ENCODE results near the gene MYO1D.
"Not testable (repeated sequence)": the region's sequence is repeated elsewhere in the genome, so short reads cannot be mapped to it uniquely, and the experiment has no call there.

MYO1D gene

GRCh38 chr17:32470405-32471167 is 406.3 kb downstream of the MYO1D start:
- no peak overlapping the region for H3K27ac ChIP-seq
- H3K4me3 ChIP-seq, result no peak overlapping the region

GRCh38 chr17:32467949-32468348 is 409.0 kb downstream of the MYO1D start:
- H3K27ac ChIP-seq, result no peak overlapping the region
- no peak overlapping the region for H3K4me3 ChIP-seq

- Histone ChIP-seq H3K4me3 (no peak overlapping the region), H3K27ac (no peak overlapping the region)
Observed at GRCh38 chr17:32464374-32464773, 412.6 kb downstream of the MYO1D start.

DNA sequence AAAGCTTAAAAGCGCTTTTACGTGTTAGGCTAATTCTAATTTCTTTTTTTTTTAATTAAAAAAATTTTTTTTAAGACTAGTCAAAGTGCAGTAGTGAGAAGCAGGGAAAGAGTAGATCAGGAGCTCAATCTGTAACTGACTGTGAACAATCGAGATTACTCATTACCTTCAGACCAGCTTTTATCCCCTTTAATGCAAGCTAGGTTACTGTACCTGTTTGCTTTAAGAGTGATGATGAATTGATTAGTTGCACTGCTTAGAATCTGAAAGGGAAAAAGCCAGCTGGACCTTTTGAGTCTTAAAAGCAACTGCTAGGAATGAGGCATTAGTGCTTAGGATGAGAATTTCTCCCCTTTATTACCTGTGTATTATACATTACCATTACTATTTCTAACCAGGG is 413.6 kb downstream of the MYO1D start:
- H3K4me3 ChIP-seq, result no peak overlapping the region
- no peak overlapping the region for H3K27ac ChIP-seq

GRCh38 chr17:32461853-32462617 is 414.9 kb downstream of the MYO1D start:
- H3K4me3 ChIP-seq, result no peak overlapping the region
- H3K27ac ChIP-seq, result no peak overlapping the region

GRCh38 chr17:32461498-32461852 is 415.4 kb downstream of the MYO1D start:
- Histone ChIP-seq H3K27ac (no peak overlapping the region), H3K4me3 (no peak overlapping the region)

DNA sequence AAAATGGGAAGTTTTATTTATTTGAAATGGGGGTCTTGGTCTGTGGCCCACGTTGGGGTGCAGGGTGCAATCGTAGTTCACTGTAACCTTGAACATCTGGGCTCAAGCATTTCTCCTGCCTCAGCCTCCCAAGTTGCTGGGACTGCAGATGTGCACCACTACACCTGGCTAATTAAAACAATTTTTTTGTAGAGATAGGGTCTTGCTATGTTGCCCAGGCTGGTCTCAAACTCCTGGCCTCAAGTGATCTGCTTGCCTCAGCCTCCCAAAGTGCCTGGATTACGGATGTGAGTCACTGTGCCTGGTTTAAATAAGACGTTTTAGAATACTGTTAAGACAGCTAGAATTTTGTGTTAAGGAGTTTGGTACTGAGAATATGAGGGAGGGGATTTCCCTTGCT is 416.9 kb downstream of the MYO1D start:
- Histone ChIP-seq H3K27ac (no peak overlapping the region), H3K4me3 (no peak overlapping the region)

DNA sequence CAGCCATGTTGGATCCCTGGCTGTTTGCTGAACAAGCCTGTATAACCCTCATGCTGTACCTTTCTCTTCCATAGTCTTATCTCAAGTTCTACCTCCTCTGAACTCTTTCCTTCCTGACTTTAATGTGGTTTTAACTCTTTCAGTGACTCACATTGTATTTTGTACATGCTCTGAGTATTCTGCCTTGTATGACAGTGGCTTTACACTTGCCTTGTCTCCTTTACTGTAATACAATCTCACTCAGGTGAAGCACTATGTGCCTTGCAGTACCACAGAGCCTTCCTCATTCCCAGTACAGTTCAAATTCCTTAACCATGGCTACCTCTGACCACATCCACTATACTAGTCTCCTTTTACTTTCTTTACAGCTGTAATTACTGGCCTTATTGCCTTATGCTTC is 418.6 kb downstream of the MYO1D start:
- Histone ChIP-seq H3K4me3 (no peak overlapping the region), H3K27ac (no peak overlapping the region)

DNA sequence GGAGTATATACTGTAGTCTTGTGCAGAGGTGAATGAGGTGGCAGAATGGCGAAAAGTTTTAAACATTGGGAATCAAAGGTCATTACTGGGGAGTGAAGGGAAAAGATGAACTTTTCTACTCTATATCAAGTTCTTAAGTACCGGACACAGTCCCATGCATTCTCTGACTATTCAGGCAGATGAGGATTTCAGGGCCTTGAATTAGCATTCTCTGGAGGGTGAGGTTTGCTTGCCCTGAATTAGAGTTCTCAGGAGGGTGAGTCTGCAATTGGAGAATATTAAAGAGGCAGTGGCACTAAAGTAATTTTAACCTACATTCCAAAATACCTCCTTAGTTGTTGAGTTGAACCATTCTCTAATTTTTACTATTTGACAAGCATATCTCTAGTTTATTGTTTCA is 423.6 kb downstream of the MYO1D start:
- no peak overlapping the region for H3K27ac ChIP-seq
- no peak overlapping the region for H3K4me3 ChIP-seq

- Histone ChIP-seq H3K27ac (no peak overlapping the region), H3K4me3 (no peak overlapping the region)
Observed at GRCh38 chr17:32452281-32452680, 424.6 kb downstream of the MYO1D start.

GRCh38 chr17:32451879-32452278 is 425.0 kb downstream of the MYO1D start:
- Histone ChIP-seq H3K4me3 (no peak overlapping the region), H3K27ac (no peak overlapping the region)

GRCh38 chr17:32450379-32450778 is 426.5 kb downstream of the MYO1D start:
- not testable (repeated sequence) for H3K27ac ChIP-seq, H3K4me3 ChIP-seq

GRCh38 chr17:32449963-32450362 is 427.0 kb downstream of the MYO1D start:
- Histone ChIP-seq H3K27ac (no peak overlapping the region), H3K4me3 (no peak overlapping the region)

GRCh38 chr17:32446949-32447348 is 430.0 kb downstream of the MYO1D start:
- Histone ChIP-seq H3K27ac (no peak overlapping the region), H3K4me3 (no peak overlapping the region)

DNA sequence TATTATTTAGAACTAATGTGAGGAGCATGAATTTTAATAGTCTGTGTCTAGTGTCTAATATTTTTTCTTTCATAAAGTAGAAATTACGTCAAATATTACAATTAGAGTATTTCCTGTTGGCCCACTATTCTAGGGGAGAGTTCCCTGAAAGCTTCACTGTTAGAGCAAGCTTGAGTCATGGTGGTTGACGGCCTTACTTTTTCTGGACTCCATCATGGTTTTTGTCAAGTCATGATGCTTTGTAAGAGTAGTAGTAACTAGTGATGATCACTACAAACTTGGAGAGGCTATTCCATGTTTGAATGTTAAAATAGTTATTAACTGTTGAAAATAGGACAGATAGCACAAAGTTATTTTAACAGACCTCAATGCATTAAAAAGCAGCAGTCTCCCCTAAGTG is 431.0 kb downstream of the MYO1D start:
- Histone ChIP-seq H3K4me3 (peak overlapping the region in 4 of 7 experiments; percentile 86 to 99 (median 98)), H3K27ac (peak overlapping the region in 1 of 21 experiments; percentile 93)

DNA sequence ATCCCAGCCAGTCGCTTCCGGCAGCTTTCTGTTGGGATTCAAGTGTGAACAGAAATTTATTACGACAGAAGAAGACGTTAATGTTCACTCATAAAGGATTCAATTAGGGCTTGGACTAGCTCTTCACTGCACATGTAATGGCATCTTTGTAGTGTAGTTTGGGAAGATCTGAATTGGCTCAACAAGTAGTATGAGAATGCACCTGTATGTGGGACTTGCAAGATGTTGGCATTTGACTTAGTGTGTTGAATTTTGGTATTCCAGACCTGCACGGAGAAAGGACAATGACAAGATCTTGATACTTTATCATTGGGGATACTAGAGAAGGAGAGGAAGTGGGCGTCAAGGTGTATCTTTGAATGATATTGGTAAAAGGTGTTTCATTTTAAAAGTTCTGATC is 431.4 kb downstream of the MYO1D start:
- Histone ChIP-seq H3K4me3 (peak overlapping the region; percentile 78 to 99 (median 97)), H3K27ac (peak overlapping the region in 16 of 21 experiments; percentile 85 to 98 (median 94))

DNA sequence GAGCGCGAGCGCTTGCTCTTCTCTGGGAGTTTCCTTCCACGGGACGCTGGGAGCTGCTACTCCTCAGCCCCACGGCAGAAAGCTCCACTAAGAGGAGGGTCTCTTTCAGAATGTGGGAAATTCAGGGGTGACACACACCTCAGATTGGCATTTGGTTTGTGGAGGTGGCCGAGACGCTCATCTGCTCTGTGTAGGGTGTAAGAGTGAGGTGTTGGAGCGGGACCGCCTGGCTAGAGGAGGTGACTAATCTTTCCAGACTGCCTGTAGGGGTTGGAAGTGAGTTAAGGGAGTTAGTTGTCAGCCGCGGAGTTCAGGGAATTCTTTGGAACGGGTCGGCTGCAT is 431.9 kb downstream of the MYO1D start:
- peak overlapping the region; percentile 78 to 99 (median 97) for H3K4me3 ChIP-seq
- peak overlapping the region; percentile 68 to 98 (median 94) for H3K27ac ChIP-seq

DNA sequence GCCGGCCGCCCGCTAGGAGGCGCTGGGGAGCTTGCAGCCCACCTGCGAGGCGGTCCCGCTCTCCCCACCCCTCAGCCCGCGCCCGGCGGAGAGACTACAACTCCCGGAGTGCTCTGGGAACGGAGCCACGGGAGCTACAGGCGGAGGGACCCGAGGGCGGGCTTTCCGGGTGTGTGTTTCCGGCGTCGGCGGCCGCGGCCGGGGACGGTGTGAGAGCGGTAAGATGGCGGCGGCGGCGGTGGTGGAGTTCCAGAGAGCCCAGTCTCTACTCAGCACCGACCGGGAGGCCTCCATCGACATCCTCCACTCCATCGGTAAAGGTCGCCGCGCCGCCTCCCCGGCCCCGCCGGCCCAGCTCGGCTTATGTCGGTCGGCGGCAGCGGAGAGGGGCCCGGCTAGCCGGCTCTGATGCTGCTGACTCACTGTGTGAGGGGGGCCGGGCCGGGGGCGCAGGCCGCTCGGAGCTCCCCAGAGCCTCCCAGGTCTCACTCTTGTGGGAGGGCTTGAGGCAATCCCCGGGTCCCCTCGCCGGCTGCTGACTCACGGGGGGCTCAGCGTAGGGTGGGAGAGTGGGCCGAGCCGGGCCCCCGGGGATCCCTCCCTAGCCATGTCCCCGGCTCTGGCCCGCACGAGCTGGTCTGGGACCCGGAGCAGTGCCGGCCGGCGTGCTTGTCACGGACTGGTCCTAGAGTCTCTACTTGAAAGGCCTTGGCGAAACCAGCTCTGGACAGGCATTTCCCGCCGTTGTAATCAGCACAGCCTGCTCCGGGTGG is 432.4 kb downstream of the MYO1D start, which contains the start of gene PSMD11:
TSS of gene PSMD11 (plus strand) at position 210 of the 773 bp plus-strand sequence. CDS start at position 224, 14 bp downstream.
- Histone ChIP-seq H3K4me3 (peak within 1 kb of the TSS; percentile 78 to 99 (median 97)), H3K27ac (peak within 1 kb of the TSS; percentile 68 to 98 (median 94))

DNA sequence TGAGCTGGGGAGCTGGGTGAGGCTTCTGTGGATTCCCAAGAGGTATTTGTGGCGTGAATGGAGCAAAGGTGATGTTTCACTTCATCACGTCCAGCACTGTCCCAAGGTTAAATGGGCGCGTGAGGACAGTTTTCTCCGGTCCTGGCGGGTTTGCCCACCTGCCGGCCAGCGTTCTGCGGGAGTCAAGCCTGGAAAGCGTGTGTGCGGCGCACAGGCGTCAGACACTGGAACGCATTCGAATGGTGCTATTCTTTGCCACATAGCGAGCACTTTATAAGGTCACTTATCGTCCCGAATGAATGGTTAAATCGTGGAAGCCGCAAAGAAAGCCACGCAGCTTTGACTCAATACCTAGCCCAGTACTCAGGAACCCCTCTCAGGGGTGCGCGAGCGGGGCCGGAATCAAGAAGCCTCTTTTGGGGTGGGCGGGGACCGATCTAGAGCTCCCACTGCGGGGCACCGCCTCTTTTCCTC is 433.1 kb downstream of the MYO1D start:
- Histone ChIP-seq H3K27ac (peak overlapping the region in 10 of 21 experiments; percentile 8 to 98 (median 94)), H3K4me3 (peak overlapping the region; percentile 78 to 99 (median 97))
